Measurements from ENCODE around the gene LRMDA.
"Not testable (repeated sequence)": the region's sequence is repeated elsewhere in the genome, so short reads cannot be mapped to it uniquely, and the experiment has no call there.

LRMDA gene

DNA sequence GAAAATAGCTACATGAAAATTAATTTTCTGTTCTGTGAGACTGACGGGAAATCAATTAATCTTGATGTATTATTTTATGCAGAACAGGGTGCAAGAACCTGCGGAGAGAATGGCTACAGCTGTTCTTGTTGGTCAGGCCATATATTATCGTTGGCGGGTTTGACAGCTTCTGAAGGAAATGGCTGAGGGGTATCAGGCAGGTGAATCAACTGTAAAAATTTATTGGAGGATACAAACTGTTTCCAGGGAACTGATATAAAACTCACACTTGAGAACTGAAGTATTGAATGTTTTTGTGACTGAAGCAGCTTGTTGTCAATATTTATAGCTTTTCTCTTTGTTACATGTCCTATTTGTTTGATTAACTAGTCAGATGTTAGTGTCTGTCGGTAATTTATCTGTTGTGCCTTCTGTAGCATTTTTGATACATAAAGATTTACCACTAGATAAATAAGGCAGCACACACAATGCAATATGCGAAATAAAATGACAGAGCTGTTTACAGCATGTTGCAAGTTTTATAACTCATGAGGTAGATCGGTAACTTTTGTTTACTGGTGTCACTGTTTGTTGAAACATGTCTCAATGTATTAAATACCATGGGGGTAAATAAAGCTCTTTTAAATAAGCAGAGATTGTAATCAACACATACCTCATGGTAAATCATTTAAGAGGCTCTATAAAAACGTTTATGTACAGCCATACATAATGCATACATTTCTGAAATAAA lies 308.2 kb downstream of the LRMDA start:
- H3K9ac ChIP-seq (ENCODE audit: low read length): no peak overlapping the region
- H3K36me3 ChIP-seq (ENCODE audit: control insufficient read depth, insufficient read depth, low read length): no peaks in the 10 kb centered on the region
- H3K4me1 ChIP-seq (ENCODE audit: control insufficient read depth, insufficient read depth, low read length): 0 out of 2 replicates have a peak, but pooled peaks cover 7% of the 10 kb centered on the region
- no peaks in the 10 kb centered on the region for H3K9me3 ChIP-seq (ENCODE audit: control insufficient read depth, insufficient read depth, low read depth, low read length)
- no peak overlapping the region for H3K4me3 ChIP-seq (ENCODE audit: low read depth, low read length)
- no peaks in the 10 kb centered on the region for H3K27me3 ChIP-seq (ENCODE audit: control insufficient read depth, insufficient read depth, low read length)
- no peak overlapping the region for H3K27ac ChIP-seq (ENCODE audit: low read depth, low read length)

DNA sequence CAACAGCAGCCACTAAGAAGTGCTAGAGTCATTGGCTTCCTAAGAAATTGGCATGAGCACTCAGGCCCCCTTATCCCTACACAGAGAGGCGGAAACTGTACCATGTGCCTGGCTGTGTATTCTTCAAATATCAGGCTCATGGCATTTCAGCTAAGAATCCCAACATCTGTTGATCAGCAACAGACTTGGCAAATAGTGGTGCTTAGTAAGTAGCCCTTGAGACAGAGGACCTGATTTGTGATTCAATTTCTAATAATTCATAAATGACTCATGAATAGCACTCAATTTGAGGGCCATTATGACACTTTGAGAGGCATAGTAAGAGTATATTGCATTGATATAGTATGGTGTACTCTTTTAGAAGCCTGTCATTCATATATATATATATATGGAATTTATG lies 309.1 kb downstream of the LRMDA start:
- H3K36me3 ChIP-seq (ENCODE audit: control insufficient read depth, insufficient read depth, low read length): no peaks in the 10 kb centered on the region
- no peaks in the 10 kb centered on the region for H3K9me3 ChIP-seq (ENCODE audit: control insufficient read depth, insufficient read depth, low read depth, low read length)
- H3K4me1 ChIP-seq (ENCODE audit: control insufficient read depth, insufficient read depth, low read length): 0 out of 2 replicates have a peak, but pooled peaks cover 7% of the 10 kb centered on the region
- H3K27me3 ChIP-seq (ENCODE audit: control insufficient read depth, insufficient read depth, low read length): no peaks in the 10 kb centered on the region
- H3K27ac ChIP-seq (ENCODE audit: low read depth, low read length): no peak overlapping the region
- no peak overlapping the region for H3K9ac ChIP-seq (ENCODE audit: low read length)
- no peak overlapping the region for H3K4me3 ChIP-seq (ENCODE audit: low read depth, low read length)

DNA sequence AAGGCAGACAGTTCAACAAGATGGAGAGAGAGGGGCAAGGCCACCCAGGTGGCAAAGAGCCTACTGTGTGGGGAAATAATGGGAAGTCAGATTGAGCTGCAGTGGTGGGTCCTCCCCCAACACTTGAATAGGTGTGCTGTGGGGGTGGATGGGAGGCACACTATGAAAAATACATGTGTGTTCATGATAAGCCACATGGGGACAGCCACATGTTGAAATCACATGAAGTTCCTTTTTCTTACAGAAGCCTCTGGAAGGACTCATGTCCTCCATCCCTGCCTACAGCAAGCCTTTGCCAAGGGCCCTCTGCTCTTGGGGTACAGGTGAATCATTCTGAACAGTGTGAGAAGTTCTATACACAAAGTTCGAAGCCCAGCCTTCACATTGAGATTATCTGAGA lies 310.9 kb downstream of the LRMDA start:
- Histone ChIP-seq H3K4me3 (ENCODE audit: low read depth, low read length) (no peak overlapping the region), H3K4me1 (ENCODE audit: control insufficient read depth, insufficient read depth, low read length) (0 out of 2 replicates have a peak, but pooled peaks cover 7% of the 10 kb centered on the region), H3K9ac (ENCODE audit: low read length) (no peak overlapping the region), H3K27ac (ENCODE audit: low read depth, low read length) (no peak overlapping the region), H3K36me3 (ENCODE audit: control insufficient read depth, insufficient read depth, low read length) (no peaks in the 10 kb centered on the region), H3K9me3 (ENCODE audit: control insufficient read depth, insufficient read depth, low read depth, low read length) (no peaks in the 10 kb centered on the region), H3K27me3 (ENCODE audit: control insufficient read depth, insufficient read depth, low read length) (no peaks in the 10 kb centered on the region)

DNA sequence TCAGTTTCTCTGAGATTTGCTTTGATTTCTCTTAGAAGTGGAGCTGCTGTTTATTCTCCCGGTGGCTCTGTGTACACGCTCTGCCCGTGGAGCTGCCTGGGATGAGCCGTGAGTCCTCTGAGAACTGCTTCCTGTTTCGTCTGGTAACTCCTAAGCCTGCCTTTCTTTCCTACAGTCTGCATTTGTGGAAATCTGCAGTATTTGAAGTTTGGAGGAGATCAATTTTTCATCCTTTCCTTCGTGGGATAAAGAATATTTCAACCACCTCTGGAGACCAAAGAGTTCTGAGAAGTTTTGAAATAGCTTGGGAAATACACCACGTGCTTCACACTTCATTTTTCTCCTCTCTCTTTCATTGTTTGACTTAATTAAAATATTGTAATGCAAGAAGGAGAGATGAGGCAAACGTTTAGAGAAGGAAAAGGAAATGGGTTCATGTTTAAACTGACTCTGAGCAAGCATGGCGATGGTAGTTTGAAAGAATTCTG lies 311.9 kb downstream of the LRMDA start:
- no peak overlapping the region for H3K27ac ChIP-seq (ENCODE audit: low read depth, low read length)
- H3K9ac ChIP-seq (ENCODE audit: low read length): no peak overlapping the region
- H3K36me3 ChIP-seq (ENCODE audit: control insufficient read depth, insufficient read depth, low read length): no peaks in the 10 kb centered on the region
- H3K9me3 ChIP-seq (ENCODE audit: control insufficient read depth, insufficient read depth, low read depth, low read length): no peaks in the 10 kb centered on the region
- H3K4me3 ChIP-seq (ENCODE audit: low read depth, low read length): no peak overlapping the region
- 0 out of 2 replicates have a peak, but pooled peaks cover 7% of the 10 kb centered on the region for H3K4me1 ChIP-seq (ENCODE audit: control insufficient read depth, insufficient read depth, low read length)
- H3K27me3 ChIP-seq (ENCODE audit: control insufficient read depth, insufficient read depth, low read length): no peaks in the 10 kb centered on the region

DNA sequence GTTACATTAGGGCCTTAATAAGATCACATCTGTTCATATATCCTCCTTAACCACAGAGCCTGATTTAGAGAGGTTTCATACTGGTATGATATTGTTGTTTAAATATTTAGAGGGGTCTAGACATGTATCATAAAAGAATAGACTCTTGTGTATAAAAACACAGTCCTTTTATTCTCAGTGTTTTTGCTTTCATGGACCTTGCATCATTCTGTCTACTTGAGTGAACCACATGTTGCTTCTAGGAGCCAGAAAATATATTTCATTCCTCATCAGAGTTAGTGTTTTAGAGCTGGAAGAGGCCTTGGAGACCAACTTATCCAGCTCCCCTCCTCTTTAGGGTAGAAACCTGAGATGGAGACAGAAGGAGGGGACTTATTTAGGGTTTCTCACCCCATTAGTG lies 312.8 kb downstream of the LRMDA start:
- no peaks in the 10 kb centered on the region for H3K9me3 ChIP-seq (ENCODE audit: control insufficient read depth, insufficient read depth, low read depth, low read length)
- no peak overlapping the region for H3K9ac ChIP-seq (ENCODE audit: low read length)
- no peaks in the 10 kb centered on the region for H3K36me3 ChIP-seq (ENCODE audit: control insufficient read depth, insufficient read depth, low read length)
- H3K4me1 ChIP-seq (ENCODE audit: control insufficient read depth, insufficient read depth, low read length): 0 out of 2 replicates have a peak, but pooled peaks cover 7% of the 10 kb centered on the region
- H3K27ac ChIP-seq (ENCODE audit: low read depth, low read length): no peak overlapping the region
- H3K4me3 ChIP-seq (ENCODE audit: low read depth, low read length): no peak overlapping the region
- H3K27me3 ChIP-seq (ENCODE audit: control insufficient read depth, insufficient read depth, low read length): no peaks in the 10 kb centered on the region

DNA sequence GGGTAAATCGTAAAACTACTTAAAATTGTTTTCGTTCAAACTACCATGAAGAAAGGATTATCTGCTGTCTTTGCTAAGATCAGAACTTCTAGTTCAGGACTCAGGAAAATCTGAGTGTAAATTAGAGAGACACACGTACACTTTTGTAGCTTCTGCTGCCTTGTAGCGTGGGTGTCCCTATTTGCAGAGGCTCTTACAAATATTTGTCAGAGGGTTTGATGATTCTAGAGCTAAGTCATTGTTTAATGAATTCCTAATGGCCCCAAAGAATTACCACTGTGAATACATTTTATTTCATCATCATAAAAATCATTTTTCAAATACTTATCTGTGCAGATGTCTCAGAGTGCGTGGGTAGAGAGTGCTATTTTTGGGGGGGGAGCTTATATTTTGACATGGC lies 314.9 kb downstream of the LRMDA start:
- H3K9me3 ChIP-seq (ENCODE audit: control insufficient read depth, insufficient read depth, low read depth, low read length): peaks cover 3% of the 10 kb centered on the region; the same call in 1 of the 2 replicates
- H3K36me3 ChIP-seq (ENCODE audit: control insufficient read depth, insufficient read depth, low read length): no peaks in the 10 kb centered on the region
- H3K27ac ChIP-seq (ENCODE audit: low read depth, low read length): no peak overlapping the region
- H3K4me3 ChIP-seq (ENCODE audit: low read depth, low read length): no peak overlapping the region
- 0 out of 2 replicates have a peak, but pooled peaks cover 7% of the 10 kb centered on the region for H3K4me1 ChIP-seq (ENCODE audit: control insufficient read depth, insufficient read depth, low read length)
- no peak overlapping the region for H3K9ac ChIP-seq (ENCODE audit: low read length)
- H3K27me3 ChIP-seq (ENCODE audit: control insufficient read depth, insufficient read depth, low read length): no peaks in the 10 kb centered on the region

DNA sequence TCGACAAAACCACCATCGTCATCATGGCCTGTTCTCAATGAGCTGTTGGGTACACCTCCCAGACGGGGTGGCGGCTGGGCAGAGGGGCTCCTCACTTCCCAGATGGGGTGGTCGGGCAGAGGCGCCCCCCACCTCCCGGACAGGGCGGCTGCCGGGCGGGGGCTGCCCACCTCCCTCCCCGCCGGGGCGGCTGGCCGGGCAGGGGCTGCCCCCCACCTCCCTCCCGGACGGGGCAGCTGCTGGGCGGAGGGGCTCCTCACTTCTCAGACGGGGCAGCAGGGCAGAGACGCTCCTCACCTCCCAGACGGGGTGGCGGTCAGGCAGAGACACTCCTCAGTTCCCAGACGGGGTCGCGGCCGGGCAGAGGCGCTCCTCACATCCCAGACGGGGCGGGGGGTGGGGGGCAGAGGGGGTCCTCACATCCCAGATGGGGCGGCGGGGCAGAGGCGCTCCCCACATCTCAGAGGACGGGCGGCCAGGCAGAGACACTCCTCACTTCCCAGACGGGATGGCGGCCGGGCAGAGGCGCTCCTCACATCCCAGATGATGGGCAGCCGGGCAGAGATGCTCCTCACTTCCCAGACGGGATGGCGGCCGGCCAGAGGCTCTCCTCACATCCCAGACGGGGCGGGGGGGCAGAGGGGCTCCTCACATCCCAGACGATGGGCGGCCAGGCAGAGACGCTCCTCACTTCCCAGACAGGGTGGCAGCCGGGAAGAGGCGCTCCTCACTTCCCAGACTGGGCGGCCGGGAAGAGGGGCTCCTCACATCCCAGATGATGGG lies 318.9 kb downstream of the LRMDA start:
- not testable (repeated sequence) for H3K27me3 ChIP-seq (ENCODE audit: control insufficient read depth, insufficient read depth, low read length); H3K36me3 ChIP-seq (ENCODE audit: control insufficient read depth, insufficient read depth, low read length); H3K27ac ChIP-seq (ENCODE audit: low read depth, low read length); H3K9ac ChIP-seq (ENCODE audit: low read length); H3K9me3 ChIP-seq (ENCODE audit: control insufficient read depth, insufficient read depth, low read depth, low read length); H3K4me3 ChIP-seq (ENCODE audit: low read depth, low read length); H3K4me1 ChIP-seq (ENCODE audit: control insufficient read depth, insufficient read depth, low read length)

DNA sequence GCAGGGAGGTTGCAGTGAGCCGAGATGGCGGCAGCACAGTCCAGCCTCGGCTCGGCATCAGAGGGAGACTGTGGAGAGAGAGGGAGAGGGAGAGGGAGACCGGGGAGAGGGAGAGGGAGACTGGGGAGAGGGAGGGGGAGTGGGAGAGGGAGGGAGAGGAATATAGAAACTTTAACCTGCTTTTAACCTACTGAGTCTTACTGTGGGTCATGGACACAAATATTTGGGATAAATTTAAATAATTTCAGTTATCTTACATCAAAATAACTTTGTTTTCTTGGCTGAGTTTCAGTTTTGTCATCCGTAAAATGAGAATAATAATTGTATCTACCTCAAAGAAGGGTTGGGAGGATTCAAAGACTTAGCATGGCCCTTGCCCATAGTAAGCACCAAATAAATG lies 319.8 kb downstream of the LRMDA start:
- Histone ChIP-seq H3K9ac (ENCODE audit: low read length) (no peak overlapping the region), H3K4me1 (ENCODE audit: control insufficient read depth, insufficient read depth, low read length) (no peaks in the 10 kb centered on the region), H3K4me3 (ENCODE audit: low read depth, low read length) (no peak overlapping the region)

DNA sequence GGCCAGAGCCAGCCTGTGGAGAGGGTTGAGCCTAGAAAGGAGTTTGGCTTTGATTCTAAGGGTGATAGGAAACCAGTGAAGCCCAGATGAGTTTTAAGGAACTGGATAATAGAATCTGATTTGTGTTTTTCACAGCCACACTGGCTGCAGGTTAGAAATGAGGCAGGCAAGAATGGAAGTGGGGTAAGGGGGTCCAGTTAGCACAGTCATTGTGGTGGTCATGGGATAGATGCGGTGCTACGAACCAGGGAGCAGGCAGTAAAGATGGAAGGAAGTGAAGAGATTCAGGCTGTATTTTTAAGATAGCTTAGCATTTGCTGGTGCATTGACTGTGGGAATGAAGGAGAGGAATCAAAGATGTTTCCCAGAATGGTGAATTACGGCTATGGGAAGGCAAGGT lies 322.2 kb downstream of the LRMDA start:
- Histone ChIP-seq H3K4me1 (ENCODE audit: control insufficient read depth, insufficient read depth, low read length) (no peaks in the 10 kb centered on the region), H3K4me3 (ENCODE audit: low read depth, low read length) (no peak overlapping the region), H3K9ac (ENCODE audit: low read length) (no peak overlapping the region), H3K27ac (ENCODE audit: low read depth, low read length) (no peak overlapping the region), H3K9me3 (ENCODE audit: control insufficient read depth, insufficient read depth, low read depth, low read length) (peaks cover 7% of the 10 kb centered on the region; the same call in 1 of the 2 replicates), H3K36me3 (ENCODE audit: control insufficient read depth, insufficient read depth, low read length) (no peaks in the 10 kb centered on the region), H3K27me3 (ENCODE audit: control insufficient read depth, insufficient read depth, low read length) (no peaks in the 10 kb centered on the region)

More for the DNA sequence above, 319.8 kb downstream of the LRMDA start:
- H3K27ac ChIP-seq (ENCODE audit: low read depth, low read length): no peak overlapping the region
- H3K27me3 ChIP-seq (ENCODE audit: control insufficient read depth, insufficient read depth, low read length): no peaks in the 10 kb centered on the region
- H3K9me3 ChIP-seq (ENCODE audit: control insufficient read depth, insufficient read depth, low read depth, low read length): peaks cover 7% of the 10 kb centered on the region; the same call in 1 of the 2 replicates
- H3K36me3 ChIP-seq (ENCODE audit: control insufficient read depth, insufficient read depth, low read length): no peaks in the 10 kb centered on the region

DNA sequence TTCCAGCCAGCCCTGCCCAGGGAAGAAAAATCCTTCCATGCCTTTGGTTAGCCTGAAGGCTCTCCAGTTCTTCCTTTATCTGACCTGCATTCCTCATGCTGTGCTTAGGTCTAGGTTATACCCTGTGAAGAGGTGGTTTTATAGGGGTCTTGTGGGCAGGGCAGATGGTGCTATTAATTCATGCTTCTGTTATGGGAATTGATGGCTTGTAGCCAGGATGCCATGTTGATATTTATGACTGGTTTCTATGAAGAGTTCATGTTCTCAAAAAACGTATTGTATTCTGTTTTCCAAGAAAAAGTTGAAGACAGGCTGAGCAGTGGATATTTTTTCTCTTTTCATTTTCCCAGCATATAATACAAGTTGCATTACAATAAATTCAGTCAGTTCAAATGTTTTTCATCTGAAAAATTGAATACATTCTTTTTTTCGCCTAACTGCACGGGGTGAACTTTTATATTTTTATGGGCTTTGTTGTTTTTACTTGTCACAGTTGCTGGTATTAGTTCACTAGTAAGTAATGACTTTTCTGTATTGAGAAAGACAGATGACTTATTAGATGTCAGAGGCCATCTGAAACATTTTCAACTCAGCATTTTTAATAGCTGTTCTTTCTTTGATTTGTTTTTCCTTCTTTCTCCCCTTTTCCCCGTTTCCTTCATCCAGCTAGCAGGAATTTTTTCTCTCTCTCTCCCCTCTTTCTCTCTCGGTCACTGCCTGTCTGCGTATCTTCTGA lies 322.8 kb downstream of the LRMDA start:
- H3K36me3 ChIP-seq (ENCODE audit: control insufficient read depth, insufficient read depth, low read length): no peaks in the 10 kb centered on the region
- H3K9me3 ChIP-seq (ENCODE audit: control insufficient read depth, insufficient read depth, low read depth, low read length): peaks cover 7% of the 10 kb centered on the region; the same call in 1 of the 2 replicates
- H3K27ac ChIP-seq (ENCODE audit: low read depth, low read length): no peak overlapping the region
- H3K4me3 ChIP-seq (ENCODE audit: low read depth, low read length): no peak overlapping the region
- no peaks in the 10 kb centered on the region for H3K27me3 ChIP-seq (ENCODE audit: control insufficient read depth, insufficient read depth, low read length)
- no peaks in the 10 kb centered on the region for H3K4me1 ChIP-seq (ENCODE audit: control insufficient read depth, insufficient read depth, low read length)
- H3K9ac ChIP-seq (ENCODE audit: low read length): no peak overlapping the region

Data from HUES6 (cell line).